NB4 (cell line): ENCODE results near the gene SLC26A1.

Source experiments
- DNase-seq: peaks from one replicate; pipeline ENCODE4 v3.0.0; 2010; ENCODE audit warnings: low read depth
- H3K4me3 ChIP-seq: one replicate; pipeline ENCODE4 v1.5.1; 2011; ENCODE audit warnings: mild to moderate bottlenecking, low read depth, low read length, moderate library complexity
- CTCF ChIP-seq: IDR thresholded peaks from one replicate; pipeline ENCODE4 v1.5.1; 2012; ENCODE audit warnings: low read depth, low read length
- MAX ChIP-seq: IDR thresholded peaks from 2 replicates; pipeline ENCODE4 v1.6.1; 2011; ENCODE audit warnings: low read depth, low read length
- MYC ChIP-seq: IDR thresholded peaks from 2 replicates; pipeline ENCODE4 v1.6.1; 2011; ENCODE audit warnings: low read depth, low read length
- POLR2A ChIP-seq: IDR thresholded peaks from 2 replicates; pipeline ENCODE4 v1.6.1; 2011; ENCODE audit warnings: mild to moderate bottlenecking; ENCODE audit not compliant: insufficient read length; ENCODE audit errors: extremely low read depth

The SLC26A1 gene

GRCh38 chr4:972651-973424, 20.4 kb downstream of the SLC26A1 start:
- TF ChIP-seq CTCF: no peak
- TF ChIP-seq POLR2A: no peak
- TF ChIP-seq MAX: no peak
- no peak for TF ChIP-seq MYC
- peak; percentile 52 for DNase-seq
- H3K4me3 ChIP-seq: peak overlapping the region; percentile 58

GRCh38 chr4:971666-972500, 21.3 kb downstream of the SLC26A1 start:
- TF ChIP-seq CTCF (no peak), MYC (no peak)
- DNase-seq: no peak
- H3K4me3 ChIP-seq: no peak overlapping the region

DNA sequence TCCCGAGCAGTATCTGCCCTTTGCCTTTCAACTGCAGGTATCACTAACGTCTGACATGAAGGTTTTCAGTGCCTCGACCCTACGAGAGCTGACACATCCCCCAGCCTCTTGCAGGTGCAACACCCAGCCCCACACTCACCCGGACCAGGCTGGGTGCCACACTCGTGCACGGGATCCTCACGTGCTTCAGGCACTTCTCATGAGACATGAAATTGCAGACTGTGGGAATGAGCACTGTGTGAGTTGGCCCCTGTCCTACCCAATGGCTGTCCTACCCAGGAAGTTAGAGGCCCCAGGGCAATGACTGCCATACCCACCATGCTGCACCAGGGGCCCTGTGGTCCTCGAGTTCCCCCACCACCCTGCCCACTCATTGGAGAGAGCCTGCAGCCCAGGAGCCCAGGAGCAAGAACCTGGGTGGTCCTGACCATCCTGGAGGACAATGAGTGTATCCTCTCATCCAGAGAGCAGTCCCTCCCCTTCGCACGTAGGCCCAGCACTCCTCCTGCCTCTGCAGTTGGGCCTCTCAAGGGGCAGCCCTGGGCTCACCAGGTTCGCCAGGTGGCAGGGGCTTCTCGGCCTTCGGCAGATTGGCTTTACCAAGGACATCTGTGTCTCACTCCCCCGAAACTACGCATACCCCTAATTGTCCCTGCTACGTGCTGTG, 22.2 kb downstream of the SLC26A1 start:
- no peak for DNase-seq
- TF ChIP-seq POLR2A: no peak
- no peak for TF ChIP-seq CTCF
- TF ChIP-seq MYC: no peak
- no peak for TF ChIP-seq MAX
- H3K4me3 ChIP-seq: no peak overlapping the region

DNA sequence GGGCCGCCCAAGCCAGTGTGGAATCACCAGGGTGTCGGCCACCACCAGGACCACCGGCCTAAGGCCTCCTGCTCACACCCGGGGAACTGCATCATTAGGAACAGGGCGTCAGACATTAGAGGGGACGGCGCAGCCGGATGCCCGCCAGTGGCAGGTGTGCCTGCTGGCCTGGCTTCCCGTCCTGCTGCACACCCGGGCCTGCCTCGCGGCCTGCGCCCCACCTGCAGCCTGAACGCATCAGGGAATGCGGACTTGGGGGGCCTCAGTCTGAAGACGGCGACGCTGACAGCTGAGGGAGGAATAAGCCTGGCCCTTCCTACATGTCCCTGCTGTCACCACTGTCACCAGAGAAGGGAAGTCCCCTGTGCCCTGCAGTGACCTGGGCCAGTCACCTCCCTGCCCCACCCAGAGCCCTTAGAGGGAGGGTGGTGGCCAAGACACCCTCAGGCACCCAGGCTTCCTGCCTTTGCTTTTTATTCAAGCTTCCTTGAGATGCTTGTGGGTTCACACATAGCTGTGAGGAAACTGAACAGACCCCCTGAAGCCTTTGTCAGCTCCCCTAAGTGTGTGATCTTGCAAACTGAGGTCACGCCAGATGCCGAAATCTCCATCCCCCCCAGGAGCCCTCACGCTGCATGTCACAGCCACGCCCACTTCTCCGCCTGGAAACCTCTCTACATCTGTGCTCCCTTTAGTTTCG, 23.0 kb downstream of the SLC26A1 start:
- no peak overlapping the region for H3K4me3 ChIP-seq
- no peak for TF ChIP-seq MAX
- no peak for DNase-seq

GRCh38 chr4:968621-969394, 24.4 kb downstream of the SLC26A1 start:
- DNase-seq: no peak
- TF ChIP-seq MYC: no peak
- H3K4me3 ChIP-seq: no peak overlapping the region

DNA sequence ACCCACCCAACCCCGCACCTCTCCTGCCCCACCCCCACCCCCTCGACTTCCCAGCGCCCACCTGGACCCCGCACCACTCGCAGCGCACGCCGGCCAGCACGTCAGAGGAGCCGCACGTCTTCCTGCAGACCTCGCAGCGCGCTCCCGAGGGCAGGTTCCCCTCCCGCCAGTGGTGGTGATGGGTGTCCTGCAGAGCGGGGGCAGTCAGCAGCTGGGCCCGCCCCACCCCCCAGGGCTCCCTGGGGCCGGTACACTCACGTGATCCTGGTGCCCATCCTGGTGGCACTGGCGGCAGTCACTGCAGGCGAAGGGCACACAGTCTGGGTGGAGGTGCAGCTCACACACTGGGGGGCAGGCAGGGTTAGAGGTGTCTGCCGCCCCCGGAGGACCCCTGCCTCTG, 25.0 kb downstream of the SLC26A1 start:
- no peak for TF ChIP-seq MYC
- no peak for TF ChIP-seq MAX
- no peak overlapping the region for H3K4me3 ChIP-seq
- no peak for DNase-seq
